HG03457 (cell line): Measurements from ENCODE around the gene NIPAL3.
"Not testable (repeated sequence)": the region's sequence is repeated elsewhere in the genome, so short reads cannot be mapped to it uniquely, and the experiment has no call there.

Experiments
- ATAC-seq: cut with Tn5 transposase; IDR thresholded peaks from one replicate; pipeline ENCODE4 v1.9.1; 2021; ENCODE audit warnings: moderate number of reproducible peaks; ENCODE audit not compliant: unreplicated experiment

The NIPAL3 gene

GRCh38 chr1:24421502-24421901 lies 5.9 kb downstream of the NIPAL3 start:
- ATAC-seq, result no peak

- no peak for ATAC-seq
Observed at GRCh38 chr1:24424207-24424606, 8.6 kb downstream of the NIPAL3 start.

- ATAC-seq, result no peak
Observed at GRCh38 chr1:24424990-24425389, 9.4 kb downstream of the NIPAL3 start.

GRCh38 chr1:24425441-24425840 lies 9.8 kb downstream of the NIPAL3 start:
- no peak for ATAC-seq

GRCh38 chr1:24425922-24426321 lies 10.3 kb downstream of the NIPAL3 start:
- ATAC-seq, result no peak

GRCh38 chr1:24426744-24427544 lies 11.3 kb downstream of the NIPAL3 start:
- ATAC-seq, result no peak

GRCh38 chr1:24427545-24427862 lies 11.9 kb downstream of the NIPAL3 start:
- no peak for ATAC-seq

- ATAC-seq, result no peak
Observed at GRCh38 chr1:24435782-24436365, 20.3 kb downstream of the NIPAL3 start.

GRCh38 chr1:24437631-24438396 lies 22.2 kb downstream of the NIPAL3 start:
- no peak for ATAC-seq

- ATAC-seq, result no peak
Observed at GRCh38 chr1:24438423-24438901, 22.9 kb downstream of the NIPAL3 start.

- ATAC-seq, result no peak
Observed at GRCh38 chr1:24440436-24440835, 24.8 kb downstream of the NIPAL3 start.

GRCh38 chr1:24441480-24441879 lies 25.9 kb downstream of the NIPAL3 start:
- ATAC-seq, result no peak

- ATAC-seq, result no peak
Observed at GRCh38 chr1:24441996-24442668, 26.5 kb downstream of the NIPAL3 start.

- no peak for ATAC-seq
Observed at GRCh38 chr1:24442764-24443163, 27.2 kb downstream of the NIPAL3 start.

- no peak for ATAC-seq
Observed at GRCh38 chr1:24443241-24443656, 27.6 kb downstream of the NIPAL3 start.

GRCh38 chr1:24446446-24446845 lies 30.8 kb downstream of the NIPAL3 start:
- ATAC-seq, result not testable (repeated sequence)

GRCh38 chr1:24450316-24450715 lies 34.7 kb downstream of the NIPAL3 start:
- no peak for ATAC-seq

- no peak for ATAC-seq
Observed at GRCh38 chr1:24450857-24451397, 35.3 kb downstream of the NIPAL3 start.

GRCh38 chr1:24451746-24452145 lies 36.1 kb downstream of the NIPAL3 start:
- no peak for ATAC-seq

GRCh38 chr1:24452922-24453485 lies 37.4 kb downstream of the NIPAL3 start:
- no peak for ATAC-seq

- ATAC-seq, result no peak
Observed at GRCh38 chr1:24454673-24455072, 39.1 kb downstream of the NIPAL3 start.
